ENCODE data around the gene SERPINB2.
"Not testable (repeated sequence)": the region's sequence is repeated elsewhere in the genome, so short reads cannot be mapped to it uniquely, and the experiment has no call there.

Gene SERPINB2

DNA sequence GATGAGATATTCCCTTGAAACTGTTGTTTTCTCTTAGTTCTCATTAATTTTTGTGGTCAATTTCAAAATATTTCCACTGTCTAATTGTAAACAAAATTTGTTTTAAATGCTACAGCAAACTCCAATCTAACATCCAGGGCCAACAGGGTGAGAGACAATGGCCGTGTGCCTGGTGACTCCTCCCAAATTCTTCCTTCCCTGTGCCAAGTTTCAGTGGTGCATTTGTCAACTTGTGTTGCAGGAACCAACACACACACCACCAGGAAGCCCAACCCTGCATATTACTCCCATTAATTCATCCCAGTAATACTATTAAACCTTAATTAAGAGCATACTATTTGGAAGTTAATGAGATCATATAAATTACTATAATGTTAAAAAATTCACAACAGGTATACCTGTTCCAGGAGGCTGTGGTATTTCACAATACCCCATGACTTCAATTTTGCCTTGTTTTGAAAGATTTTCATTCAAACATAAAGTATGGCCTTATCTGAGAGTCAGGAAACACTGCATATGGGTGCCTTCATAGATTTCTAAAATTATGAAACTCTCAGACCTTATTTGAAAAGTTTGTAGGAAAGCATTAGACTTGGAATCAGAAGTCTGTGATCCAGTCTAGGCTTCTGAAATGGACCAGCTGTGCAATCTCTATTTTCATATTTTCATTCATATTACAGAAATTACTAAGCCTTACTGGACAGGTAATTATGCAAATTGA lies 1.1 kb downstream of the SERPINB2 start:
- DNase-seq (ENCODE audit: low spot score) (no peak), FAIRE-seq (no peak)

DNA sequence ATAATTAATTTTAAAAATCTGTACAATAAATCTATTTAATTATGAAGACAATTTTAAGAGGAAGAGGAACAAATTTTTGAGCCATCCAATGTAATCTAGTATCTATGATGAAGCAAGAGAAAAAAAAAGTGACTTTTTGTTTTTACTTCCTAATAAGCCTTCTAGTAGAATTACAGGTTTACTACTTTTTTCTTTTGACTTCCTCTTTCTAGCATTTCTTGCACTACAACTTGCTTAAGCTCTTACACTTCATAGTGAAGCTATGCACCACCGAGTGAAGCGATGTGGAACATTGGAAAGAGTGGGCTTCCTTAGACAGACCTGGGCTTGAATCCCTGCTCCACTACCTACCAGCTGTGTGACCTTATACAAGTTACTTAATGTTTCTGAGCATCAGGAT lies 2.1 kb downstream of the SERPINB2 start:
- no peak for FAIRE-seq
- DNase-seq (ENCODE audit: low spot score): no peak

DNA sequence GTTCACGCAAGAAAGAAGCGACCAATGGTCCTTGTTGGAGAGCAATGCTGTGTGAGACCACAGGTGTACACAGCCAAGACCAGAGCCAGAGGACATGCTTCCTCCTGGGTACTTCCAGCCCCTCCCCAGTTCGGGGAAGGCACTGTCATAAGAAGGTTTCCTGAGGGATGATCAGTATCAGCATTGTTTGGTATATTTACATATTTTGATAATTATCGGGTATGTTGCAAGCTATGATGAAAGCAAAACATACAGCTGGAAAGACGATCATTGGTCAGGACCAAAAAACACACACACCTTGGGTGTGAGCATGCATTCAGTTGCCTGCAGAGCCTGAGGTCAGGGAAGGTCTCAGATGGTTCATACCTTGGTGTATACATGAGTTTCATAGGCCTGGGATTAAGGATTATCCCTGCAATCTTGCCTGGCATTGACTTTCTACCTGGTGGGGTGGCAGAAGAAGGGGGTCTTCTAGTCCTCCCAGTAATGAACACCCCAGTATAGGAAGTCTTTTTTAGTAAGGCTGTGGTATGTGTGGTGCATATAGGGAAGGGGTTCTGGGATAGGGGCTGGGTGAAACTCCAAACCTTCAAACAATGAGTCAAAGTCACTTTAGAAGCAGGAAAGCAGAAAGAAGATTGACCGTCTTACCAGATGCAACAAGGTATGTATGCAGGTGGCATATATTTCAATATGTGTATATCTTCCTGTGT lies 2.9 kb downstream of the SERPINB2 start:
- FAIRE-seq: no peak

DNA sequence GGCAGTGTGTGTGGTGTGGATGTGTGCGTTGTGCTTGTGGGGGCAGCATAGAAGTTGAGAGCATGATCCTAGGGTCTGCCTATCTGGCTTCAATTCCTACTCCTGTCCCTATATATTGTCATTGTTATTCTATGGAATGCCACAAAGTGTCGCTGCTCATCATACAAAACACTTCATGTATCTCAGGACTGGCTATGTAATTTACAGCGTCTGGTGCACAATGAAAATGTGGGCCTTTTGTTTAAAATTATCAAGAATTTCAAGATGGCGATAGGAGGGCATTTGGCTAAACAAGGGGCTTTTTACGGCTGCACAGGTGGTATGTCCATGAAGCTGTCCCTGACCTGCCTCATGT lies 3.4 kb downstream of the SERPINB2 start:
- FAIRE-seq (no peak), DNase-seq (ENCODE audit: low spot score) (no peak)

More for the DNA sequence above, 2.9 kb downstream of the SERPINB2 start:
- DNase-seq (ENCODE audit: low spot score): no peak

DNA sequence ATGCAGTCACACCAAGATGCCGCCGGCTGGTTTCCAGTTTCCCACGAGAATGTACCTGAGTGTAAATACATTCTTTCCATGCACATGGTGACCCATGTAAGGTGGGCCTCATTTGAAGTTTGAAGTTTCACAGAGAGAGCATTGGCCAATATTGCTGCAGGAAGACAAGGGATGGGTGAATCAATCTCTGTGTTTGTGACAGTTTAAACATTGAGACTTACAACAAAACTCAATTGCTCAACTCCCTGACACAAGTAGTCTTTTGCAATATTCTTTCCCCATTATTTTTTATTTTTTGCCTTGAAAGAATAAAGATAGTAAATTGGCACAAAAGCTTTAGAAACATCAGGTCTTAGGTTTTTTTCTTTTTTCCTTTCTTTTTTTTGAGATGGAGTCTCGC lies 5.1 kb downstream of the SERPINB2 start:
- FAIRE-seq: no peak
- no peak for DNase-seq (ENCODE audit: low spot score)

DNA sequence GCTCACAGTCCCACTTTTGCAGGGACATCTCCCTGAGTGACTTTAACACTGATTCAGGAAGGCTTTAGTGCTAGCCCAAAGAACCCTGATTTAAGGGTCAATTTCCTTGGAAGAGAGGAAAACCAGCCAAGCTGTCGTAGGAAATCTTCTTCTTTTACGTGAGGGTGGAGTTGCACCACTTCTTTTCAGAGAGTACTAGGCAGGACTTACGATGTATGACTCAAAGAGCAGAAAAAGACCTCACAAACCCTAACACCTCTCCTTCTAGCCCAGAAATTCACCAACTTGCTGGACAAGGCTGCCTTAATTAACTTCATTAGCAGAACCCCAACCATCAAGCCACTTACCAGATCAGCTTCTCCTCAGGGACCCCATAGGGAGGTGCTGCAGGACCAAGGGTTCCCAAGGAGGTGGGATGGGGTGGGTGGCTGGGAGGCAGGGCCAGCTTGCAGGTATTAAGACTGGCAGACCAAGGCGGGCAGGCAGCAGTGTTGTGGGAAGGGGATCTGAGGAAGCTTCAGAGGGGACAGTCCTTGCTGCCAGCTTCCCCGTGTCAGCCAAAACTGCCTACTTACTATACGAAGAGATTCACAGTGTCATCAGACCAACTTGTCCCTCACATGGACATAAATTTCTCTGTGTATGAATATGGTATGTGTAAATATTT lies 6.7 kb downstream of the SERPINB2 start:
- FAIRE-seq: no peak

GRCh38 chr18:63895190-63895589 lies 7.7 kb downstream of the SERPINB2 start:
- FAIRE-seq: no peak
- no peak for DNase-seq (ENCODE audit: low spot score)

More for the DNA sequence above, 6.7 kb downstream of the SERPINB2 start:
- DNase-seq (ENCODE audit: low spot score): no peak

DNA sequence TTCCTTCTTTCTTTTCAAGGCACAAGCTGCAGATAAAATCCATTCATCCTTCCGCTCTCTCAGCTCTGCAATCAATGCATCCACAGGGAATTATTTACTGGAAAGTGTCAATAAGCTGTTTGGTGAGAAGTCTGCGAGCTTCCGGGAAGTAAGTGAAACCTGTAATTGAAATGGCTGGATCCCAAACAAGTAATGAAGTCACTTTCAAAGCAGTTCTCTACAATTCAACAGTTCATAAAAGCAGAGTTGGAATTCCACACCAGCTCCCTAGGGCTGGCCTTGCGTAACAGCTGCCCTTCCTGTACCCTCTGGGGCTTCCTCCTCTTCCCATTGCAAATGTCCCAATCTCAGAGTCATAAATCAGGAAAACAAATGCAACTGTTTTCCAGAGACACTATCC lies 9.6 kb downstream of the SERPINB2 start:
- FAIRE-seq (no peak), DNase-seq (ENCODE audit: low spot score) (no peak)

GRCh38 chr18:63899206-63899605 lies 11.7 kb downstream of the SERPINB2 start:
- no peak for FAIRE-seq

DNA sequence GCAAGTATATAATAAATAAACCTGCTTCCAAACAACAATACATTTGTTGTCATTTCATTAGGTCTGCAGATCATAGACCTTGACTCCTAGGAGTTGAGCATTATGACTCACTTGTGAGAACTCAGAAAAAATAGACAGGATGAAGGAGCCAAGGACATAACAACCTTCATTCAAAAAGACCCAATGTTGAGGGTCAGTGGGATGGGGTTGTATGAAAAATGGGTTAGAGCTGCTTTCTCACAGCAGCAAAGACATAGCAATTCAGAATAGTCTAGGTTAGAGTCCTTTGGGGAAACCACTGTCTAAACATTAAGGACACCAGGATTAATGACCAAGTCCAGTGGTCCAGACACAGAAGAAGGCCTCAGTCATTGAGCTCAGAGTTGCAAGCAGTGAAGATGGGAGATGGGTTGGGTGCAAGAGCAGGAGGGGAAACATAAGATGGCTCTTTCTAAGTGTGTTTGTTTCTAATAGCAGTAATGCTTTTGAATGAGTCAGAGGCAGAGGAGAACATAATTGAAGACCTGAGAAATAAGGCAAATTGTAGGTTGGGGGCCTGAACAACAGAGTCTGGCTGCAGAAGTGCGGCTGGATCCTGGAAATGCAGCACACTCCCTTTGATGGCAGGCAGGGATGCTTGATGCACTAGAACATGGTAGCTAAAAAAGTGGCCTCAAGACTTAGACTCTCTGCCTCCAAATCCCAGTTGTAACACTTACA lies 16.5 kb downstream of the SERPINB2 start:
- DNase-seq (ENCODE audit: low spot score): no peak
- FAIRE-seq: no peak

More at GRCh38 chr18:63899206-63899605, 11.7 kb downstream of the SERPINB2 start:
- no peak for DNase-seq (ENCODE audit: low spot score)

GRCh38 chr18:63904694-63905093 lies 17.2 kb downstream of the SERPINB2 start:
- no peak for FAIRE-seq
- no peak for DNase-seq (ENCODE audit: low spot score)

DNA sequence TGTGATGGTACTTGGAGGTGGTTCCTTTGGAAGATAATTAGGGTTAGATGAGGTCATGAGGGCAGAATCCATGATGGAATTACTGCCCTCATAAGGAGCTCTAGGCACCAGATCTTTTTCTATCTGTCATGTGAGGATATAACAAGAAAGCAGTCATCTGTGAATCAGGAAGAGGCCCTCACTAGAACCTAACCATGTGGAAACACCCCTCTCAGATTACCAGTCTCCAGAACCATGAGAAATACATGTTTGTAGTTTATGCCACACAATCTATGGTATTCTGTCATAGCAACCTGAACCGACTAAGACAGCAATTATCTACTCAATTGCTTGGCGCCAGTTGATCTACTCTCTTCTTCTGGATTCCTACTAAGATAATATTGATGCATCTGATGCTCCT lies 17.9 kb downstream of the SERPINB2 start:
- FAIRE-seq (no peak), DNase-seq (ENCODE audit: low spot score) (no peak)

DNA sequence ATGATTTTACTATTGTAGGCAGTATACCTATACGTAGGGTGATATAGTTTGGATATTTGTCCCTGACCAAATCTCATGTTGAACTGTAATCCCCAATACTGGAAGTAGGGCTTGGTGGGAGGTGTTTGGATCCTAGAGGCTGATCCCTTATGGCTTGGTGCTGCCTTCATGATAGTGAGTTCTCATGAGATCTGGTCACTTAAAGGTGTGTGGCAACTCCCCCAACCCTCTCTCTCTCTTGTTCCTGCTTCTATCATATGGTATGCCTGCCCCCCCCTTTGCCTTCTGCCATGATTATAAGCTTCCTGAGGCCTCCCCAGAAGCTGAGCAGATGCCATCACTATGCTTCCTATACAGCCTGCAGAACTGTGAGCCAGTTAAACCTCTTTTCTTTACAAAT lies 18.6 kb downstream of the SERPINB2 start:
- DNase-seq (ENCODE audit: low spot score) (no peak), FAIRE-seq (no peak)

DNA sequence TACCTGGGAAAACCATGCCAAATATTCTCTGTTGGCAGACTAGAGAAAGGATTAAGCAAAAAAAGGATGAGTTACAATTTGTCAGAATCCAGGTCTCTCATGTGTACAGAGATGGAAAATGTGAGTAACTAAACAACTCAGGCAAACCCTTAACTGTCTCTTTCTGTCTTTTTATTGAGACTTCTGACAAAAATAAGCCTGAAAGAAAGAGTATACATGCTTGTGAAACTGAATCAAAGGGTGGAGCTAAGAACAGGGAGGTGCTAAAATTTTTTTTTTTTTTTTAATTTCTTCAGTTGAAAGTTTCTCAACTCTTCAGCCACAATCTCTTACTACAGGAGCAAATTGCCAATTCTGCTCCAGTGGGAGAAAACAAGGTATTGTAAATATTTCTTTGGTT lies 20.2 kb downstream of the SERPINB2 start, which contains the start of gene SERPINB10:
SERPINB10 (plus strand) TSS at position 295 of the 400 bp plus-strand sequence. CDS start 7,553 bp downstream, outside the sequence.
- FAIRE-seq (no peak), DNase-seq (ENCODE audit: low spot score) (no peak)

DNA sequence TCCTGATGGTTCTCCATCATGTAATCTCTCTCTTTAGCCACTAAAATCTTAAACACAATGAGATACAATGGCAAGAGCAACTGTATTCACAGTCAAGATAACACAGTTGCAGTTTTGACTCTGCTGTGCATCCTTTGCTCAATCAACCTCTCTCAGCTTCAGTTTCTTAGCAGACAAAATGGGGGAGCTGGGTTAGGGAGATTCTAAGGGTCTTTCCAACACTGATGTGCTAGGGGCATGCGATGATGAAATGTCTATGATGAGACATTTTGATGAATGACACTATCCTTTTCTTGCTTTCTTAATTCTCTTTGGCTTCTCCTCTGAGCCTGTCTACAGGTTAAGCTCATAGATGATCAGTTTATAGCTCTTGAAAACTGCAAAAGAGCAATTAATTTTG lies 21.4 kb downstream of the SERPINB2 start:
- DNase-seq (ENCODE audit: low spot score): no peak
- no peak for FAIRE-seq

DNA sequence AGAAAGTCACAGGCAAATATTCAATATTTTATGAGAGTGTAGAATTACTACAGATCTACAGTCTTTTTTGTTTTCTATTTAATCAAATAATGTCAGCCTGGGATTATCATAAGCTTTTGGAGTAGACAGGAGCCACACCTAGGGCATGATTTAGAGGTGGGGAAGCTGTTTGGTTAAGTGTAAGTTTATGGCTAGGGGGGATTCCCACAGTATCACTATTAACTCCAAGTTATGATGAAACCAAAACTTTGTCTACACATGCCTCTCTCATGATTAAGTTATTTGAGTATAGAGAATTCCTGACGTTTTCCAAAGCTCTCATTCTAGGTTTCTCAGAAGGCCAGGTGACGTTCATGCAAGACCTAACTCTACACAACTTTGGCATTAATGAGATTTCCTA lies 22.4 kb downstream of the SERPINB2 start:
- DNase-seq (ENCODE audit: low spot score) (no peak), FAIRE-seq (no peak)

DNA sequence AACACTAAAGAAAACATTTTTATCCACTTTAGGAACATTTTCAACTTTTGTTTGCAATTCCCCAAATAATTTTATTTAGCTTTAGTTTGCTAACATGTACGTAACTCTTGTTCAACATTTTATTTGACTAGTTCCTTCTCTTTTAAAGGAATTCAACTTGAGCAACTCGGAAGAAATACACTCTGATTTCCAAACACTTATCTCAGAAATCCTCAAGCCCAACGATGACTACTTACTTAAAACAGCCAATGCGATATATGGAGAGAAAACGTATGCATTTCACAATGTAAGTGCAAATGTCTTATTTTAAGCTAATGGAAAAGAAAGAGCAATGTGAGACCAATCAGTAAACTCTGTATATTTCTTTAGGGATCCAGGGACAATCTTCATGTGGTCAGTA lies 30.3 kb downstream of the SERPINB2 start:
- FAIRE-seq (no peak), DNase-seq (ENCODE audit: low spot score) (no peak)

DNA sequence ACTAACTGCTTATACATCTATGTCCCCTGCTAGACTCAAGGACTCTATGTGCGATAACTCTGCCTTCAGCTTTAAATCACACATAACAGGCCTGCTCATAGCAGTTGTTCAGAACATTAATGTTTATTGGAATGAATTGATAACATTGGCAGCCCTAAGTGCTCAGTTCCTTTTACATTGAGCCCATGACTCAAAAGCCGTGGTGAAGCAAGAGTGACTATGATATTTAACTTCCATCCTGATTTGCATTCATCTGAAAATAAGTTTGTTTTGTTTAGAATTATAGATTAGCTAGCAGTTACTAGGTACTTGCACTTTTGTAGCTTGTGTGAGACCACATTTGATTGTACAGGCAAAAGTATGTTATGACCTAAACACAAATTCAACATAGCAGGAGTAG lies 34.5 kb downstream of the SERPINB2 start:
- DNase-seq (ENCODE audit: low spot score) (no peak), FAIRE-seq (no peak)

DNA sequence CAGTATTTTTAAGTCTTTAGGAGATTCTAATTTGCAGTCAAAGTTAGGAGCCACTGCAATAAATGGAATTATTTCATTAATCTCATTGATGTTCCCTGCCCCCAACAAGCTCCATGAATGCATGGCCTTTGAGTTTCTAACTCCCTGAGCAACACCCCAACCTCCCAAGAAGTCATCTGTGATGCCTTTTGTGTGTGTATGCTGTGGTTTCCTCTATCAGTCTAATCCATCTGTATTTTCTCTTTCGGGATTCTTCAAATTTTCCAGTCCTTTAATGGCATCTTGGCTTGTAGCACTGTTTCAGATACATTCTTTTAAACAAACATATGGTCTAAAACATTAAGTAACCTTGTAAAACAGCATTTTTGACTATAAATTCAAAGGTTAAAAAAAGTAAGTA lies 37.0 kb downstream of the SERPINB2 start:
- no peak for DNase-seq (ENCODE audit: low spot score)
- no peak for FAIRE-seq

DNA sequence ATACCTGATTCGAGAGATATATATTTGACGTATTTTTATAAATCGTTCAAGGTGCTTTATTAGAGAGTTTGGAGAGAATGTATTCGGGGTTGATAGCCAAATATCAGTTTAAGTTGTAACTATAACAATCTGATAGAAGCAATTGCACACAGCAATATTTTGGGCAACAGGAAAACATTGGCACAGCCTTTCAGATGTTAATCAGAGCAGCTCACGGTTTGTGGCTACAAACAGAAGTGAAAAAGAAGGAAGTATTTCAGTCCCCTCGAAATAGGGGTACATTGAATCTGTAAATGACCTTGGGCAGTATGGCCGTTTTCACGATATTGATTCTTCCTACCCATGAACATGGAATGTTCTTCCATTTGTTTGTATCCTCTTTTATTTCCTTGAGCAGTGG lies 40.8 kb downstream of the SERPINB2 start:
- DNase-seq (ENCODE audit: low spot score) (no peak), FAIRE-seq (no peak)

DNA sequence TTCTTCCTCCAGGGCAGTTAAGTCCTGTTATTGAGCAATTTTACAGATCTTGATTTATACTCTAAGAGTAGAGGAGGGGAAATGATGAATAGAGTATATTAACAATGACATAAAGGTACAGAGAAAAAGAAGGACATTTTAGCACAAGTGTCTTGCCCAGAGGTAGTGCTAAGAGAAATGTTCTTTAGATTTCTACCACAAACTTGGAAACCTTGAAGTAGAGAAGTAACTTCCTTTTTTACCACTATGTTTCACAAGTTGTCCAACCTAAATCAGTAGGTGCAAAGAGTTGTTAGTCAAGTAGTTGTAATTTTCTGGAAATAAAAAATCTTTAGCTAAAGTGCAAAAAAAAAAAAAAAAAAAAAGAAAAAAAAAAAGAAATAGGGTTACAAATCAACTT lies 41.9 kb downstream of the SERPINB2 start:
- not testable (repeated sequence) for FAIRE-seq; DNase-seq (ENCODE audit: low spot score)

Data from urothelium cell line (cell line).